ENCODE results near the gene MTA3. TPM values are rescaled to one million over a fixed set of nuclear protein-coding genes. Genes with fewer than 3 reads are reported as not detected.
A peak's percentile ranks its signal among the peaks of the same experiment; 100 is the strongest.

The MTA3 gene
- total RNA-seq, 1 donor from 2014 or later, result 34.3 TPM

- no peaks in the 10 kb centered on the region for H3K27me3 ChIP-seq
- DNase-seq (no peak), ATAC-seq (no peak)
- H3K9me3 ChIP-seq, result no peaks in the 10 kb centered on the region
- intact Hi-C loops (cut with DNase I), result no loop called here
- H3K4me1 ChIP-seq, result peaks cover 4% of the 10 kb centered on the region
- H3K27ac ChIP-seq, result no peak overlapping the region
- peaks cover 3% of the 10 kb centered on the region for H3K36me3 ChIP-seq
- no peak for TF ChIP-seq CTCF (IDR thresholded peaks at IDR 0.05)
- no peak overlapping the region for H3K4me3 ChIP-seq
These were observed 146.3 kb downstream of the MTA3 start for GRCh38 chr2:42714686-42715085.

GRCh38 chr2:42721898-42722297 is 153.5 kb downstream of the MTA3 start:
- Histone ChIP-seq H3K4me1 (no peaks in the 10 kb centered on the region), H3K9me3 (no peaks in the 10 kb centered on the region), H3K36me3 (no peaks in the 10 kb centered on the region), H3K27ac (peak overlapping the region; percentile 64), H3K4me3 (no peak overlapping the region), H3K27me3 (no peaks in the 10 kb centered on the region)
- no peak for ATAC-seq
- no peak for TF ChIP-seq CTCF (IDR thresholded peaks at IDR 0.05)
- intact Hi-C loops (cut with DNase I), result no loop called here
- no peak for DNase-seq

GRCh38 chr2:42722320-42723190 is 154.1 kb downstream of the MTA3 start:
- TF ChIP-seq CTCF (IDR thresholded peaks at IDR 0.05), result no peak
- H3K4me3 ChIP-seq, result no peak overlapping the region
- no peaks in the 10 kb centered on the region for H3K27me3 ChIP-seq
- no peaks in the 10 kb centered on the region for H3K36me3 ChIP-seq
- intact Hi-C loops (cut with DNase I), result no loop called here
- peak overlapping the region; percentile 64 for H3K27ac ChIP-seq
- H3K9me3 ChIP-seq, result no peaks in the 10 kb centered on the region
- DNase-seq, result peak; percentile 69
- H3K4me1 ChIP-seq, result no peaks in the 10 kb centered on the region
- peak; percentile 91 for ATAC-seq

GRCh38 chr2:42723465-42723864 is 155.0 kb downstream of the MTA3 start:
- no peaks in the 10 kb centered on the region for H3K9me3 ChIP-seq
- DNase-seq (no peak), ATAC-seq (no peak)
- no peaks in the 10 kb centered on the region for H3K27me3 ChIP-seq
- no peak overlapping the region for H3K4me3 ChIP-seq
- intact Hi-C loops (cut with DNase I), result no loop called here
- no peak for TF ChIP-seq CTCF (IDR thresholded peaks at IDR 0.05)
- no peaks in the 10 kb centered on the region for H3K36me3 ChIP-seq
- no peaks in the 10 kb centered on the region for H3K4me1 ChIP-seq
- H3K27ac ChIP-seq, result no peak overlapping the region

GRCh38 chr2:42724886-42725285 is 156.5 kb downstream of the MTA3 start:
- Histone ChIP-seq H3K4me3 (no peak overlapping the region), H3K36me3 (no peaks in the 10 kb centered on the region), H3K4me1 (no peaks in the 10 kb centered on the region), H3K27ac (no peak overlapping the region), H3K27me3 (no peaks in the 10 kb centered on the region), H3K9me3 (no peaks in the 10 kb centered on the region)
- DNase-seq (no peak), ATAC-seq (peak; percentile 44)
- intact Hi-C loops (cut with DNase I), result no loop called here
- no peak for TF ChIP-seq CTCF (IDR thresholded peaks at IDR 0.05)

Measured in upper lobe of right lung (tissue), 1 donor.